ENCODE results near the gene RBMS1.

DNA sequence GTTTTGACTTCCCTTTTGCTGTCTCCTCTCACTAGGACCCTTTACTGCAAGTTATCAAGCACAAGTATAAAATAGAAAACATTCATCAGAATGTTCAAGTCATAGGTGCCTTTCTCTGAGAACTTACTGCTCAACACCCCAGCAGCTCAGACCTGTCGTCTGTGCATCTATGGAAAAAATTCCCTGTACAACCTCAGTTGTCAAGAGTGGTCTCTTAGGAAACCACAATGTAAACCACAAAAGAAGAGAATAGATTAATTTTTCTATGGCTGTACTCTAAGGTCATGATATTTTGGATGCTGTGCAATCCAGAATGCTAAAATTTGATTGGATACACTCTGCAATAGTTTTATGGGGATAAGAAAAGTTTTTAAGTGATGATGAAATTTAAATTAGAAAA lies 84.1 kb downstream of the RBMS1 start:
- TF ChIP-seq, protein P1, sequence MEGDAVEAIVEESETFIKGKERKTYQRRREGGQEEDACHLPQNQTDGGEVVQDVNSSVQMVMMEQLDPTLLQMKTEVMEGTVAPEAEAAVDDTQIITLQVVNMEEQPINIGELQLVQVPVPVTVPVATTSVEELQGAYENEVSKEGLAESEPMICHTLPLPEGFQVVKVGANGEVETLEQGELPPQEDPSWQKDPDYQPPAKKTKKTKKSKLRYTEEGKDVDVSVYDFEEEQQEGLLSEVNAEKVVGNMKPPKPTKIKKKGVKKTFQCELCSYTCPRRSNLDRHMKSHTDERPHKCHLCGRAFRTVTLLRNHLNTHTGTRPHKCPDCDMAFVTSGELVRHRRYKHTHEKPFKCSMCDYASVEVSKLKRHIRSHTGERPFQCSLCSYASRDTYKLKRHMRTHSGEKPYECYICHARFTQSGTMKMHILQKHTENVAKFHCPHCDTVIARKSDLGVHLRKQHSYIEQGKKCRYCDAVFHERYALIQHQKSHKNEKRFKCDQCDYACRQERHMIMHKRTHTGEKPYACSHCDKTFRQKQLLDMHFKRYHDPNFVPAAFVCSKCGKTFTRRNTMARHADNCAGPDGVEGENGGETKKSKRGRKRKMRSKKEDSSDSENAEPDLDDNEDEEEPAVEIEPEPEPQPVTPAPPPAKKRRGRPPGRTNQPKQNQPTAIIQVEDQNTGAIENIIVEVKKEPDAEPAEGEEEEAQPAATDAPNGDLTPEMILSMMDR (conservative IDR thresholded peaks at IDR 0.05; ENCODE audit: low read depth, low read length), result no peak
- TF ChIP-seq EZH2 (IDR thresholded peaks at IDR 0.05; ENCODE audit: low read length, unreplicated experiment), result no peak
